ENCODE measurements around the gene KCNIP4. TPM values are rescaled to one million over a fixed set of nuclear protein-coding genes. Genes with fewer than 3 reads are reported as not detected.
A peak's percentile ranks its signal among the peaks of the same experiment; 100 is the strongest.

KCNIP4 gene
- total and polyA plus RNA-seq, 2 donors (not counting 3 experiments of a cell fraction or from before 2014, with no cell fraction given) = not detected

- H3K9me1 ChIP-seq (replicated peaks; ENCODE audit: control insufficient read depth, extremely low read depth, insufficient read depth, low read length) = no peaks in the 10 kb centered on the region
- H3K4me2 ChIP-seq (ENCODE audit: insufficient read depth, low read length) = no peak overlapping the region
- no peak overlapping the region for H2AFZ ChIP-seq (ENCODE audit: low read depth, low read length)
- no peak overlapping the region for H3K4me3 ChIP-seq (replicated peaks in 1 of 3; ENCODE audit: insufficient read depth in 1 of 3, low read depth in 1 of 3, low read length in 3 of 3)
- H4K20me1 ChIP-seq (replicated peaks; ENCODE audit: control insufficient read depth, extremely low read depth, insufficient read depth, low read length) = no peaks in the 10 kb centered on the region
- H3K4me1 ChIP-seq (ENCODE audit: control insufficient read depth, extremely low read depth, insufficient read depth, low read length) = peaks cover 6% of the 10 kb centered on the region
- CTCF ChIA-PET = interaction anchor here (0.6 to 2.1 kb wide), 3 partner anchors 11 to 22 kb away, joined by 3 to 10 read pairs (median 5); no protein-coding TSS in a partner anchor
- peak; percentile 22 for DNase-seq (ENCODE audit: low read depth, low spot score)
- no peak overlapping the region for H3K9ac ChIP-seq (replicated peaks; ENCODE audit: extremely low read depth, insufficient read depth, low read length)
- no peaks in the 10 kb centered on the region for H3K9me3 ChIP-seq (replicated peaks; ENCODE audit: control insufficient read depth, insufficient read depth, low read length)
- intact Hi-C loops (cut with micrococcal nuclease) (loop anchor here (1.0 kb wide), 1 partner anchor 9 kb away; no protein-coding TSS in a partner anchor), dilution Hi-C loops (cut with MboI; ENCODE audit: extremely low pct_ligation_motif_present, low sequenced_read_pairs) (loop anchor here (25.0 kb wide), 1 partner anchor 576 kb away; no protein-coding TSS in a partner anchor)
- H3K79me2 ChIP-seq (ENCODE audit: control insufficient read depth, insufficient read depth, low read length) = no peaks in the 10 kb centered on the region
- TF ChIP-seq GATA2 (IDR thresholded peaks at IDR 0.05; ENCODE audit: insufficient read depth, insufficient read length, low read depth, low read length) = no peak
- TF ChIP-seq FOS (IDR thresholded peaks at IDR 0.05; ENCODE audit: borderline replicate concordance, insufficient read depth, low read length) = no peak
- TF ChIP-seq MAX (IDR thresholded peaks at IDR 0.05; ENCODE audit: insufficient read depth, insufficient read length) = no peak
- TF ChIP-seq CTCF (IDR thresholded peaks at IDR 0.05; ENCODE audit: extremely low read depth in 1 of 2, insufficient read depth in 1 of 2, low read depth in 1 of 2, low read length in 2 of 2) = no peak
- TF ChIP-seq JUN (IDR thresholded peaks at IDR 0.05; ENCODE audit: borderline replicate concordance, insufficient read depth, insufficient read length, low read depth) = no peak
- TF ChIP-seq EZH2 (IDR thresholded peaks at IDR 0.05; ENCODE audit: borderline replicate concordance, low read depth, low read length, severe bottlenecking) = no peak
- no peak for TF ChIP-seq POLR2AphosphoS5 (IDR thresholded peaks at IDR 0.05; ENCODE audit: insufficient read depth, low read depth, low read length)
- no peak for TF ChIP-seq MYC (IDR thresholded peaks at IDR 0.05; ENCODE audit: low read depth, low read length)
- TF ChIP-seq POLR2A (IDR thresholded peaks at IDR 0.05; ENCODE audit: low read depth, low read length) = no peak
- no peak overlapping the region for H3K27ac ChIP-seq (ENCODE audit: insufficient read depth, low read depth, low read length)
- no peak for FAIRE-seq
- BruUV-seq (replicated peaks) = no TSS peak
- no peaks in the 10 kb centered on the region for H3K36me3 ChIP-seq (ENCODE audit: control insufficient read depth in 2 of 2, extremely low read depth in 1 of 2, insufficient read depth in 2 of 2, low read length in 2 of 2)
- POLR2A ChIA-PET = no interaction called here
- H3K27me3 ChIP-seq (ENCODE audit: control insufficient read depth in 2 of 2, insufficient read depth in 2 of 2, low read length in 2 of 2) = no peaks in the 10 kb centered on the region
These were observed 137.0 kb downstream of the KCNIP4 start for GRCh38 chr4:21811565-21811964.

Data from endothelial cell of umbilical vein (primary cell).